Lower leg skin (tissue), 3 donors: ENCODE data around the gene CMTM5.

Source experiments
- CTCF ChIP-seq, 3 donors: fragments of 450-650 bp; IDR thresholded peaks; one replicate each; pipeline ENCODE4 v1.5.1; 2016; ENCODE audit warnings: antibody characterized with exemption in 3 of 3, mild to moderate bottlenecking in 3 of 3, moderate library complexity in 2 of 3
- POLR2A ChIP-seq, 2 donors: fragments of 450-650 bp; IDR thresholded peaks; one replicate each; pipeline ENCODE4 v1.6.1; 2016 to 2017; ENCODE audit warnings: antibody characterized with exemption in 2 of 2, mild to moderate bottlenecking in 1 of 2, moderate library complexity in 1 of 2

DNA sequence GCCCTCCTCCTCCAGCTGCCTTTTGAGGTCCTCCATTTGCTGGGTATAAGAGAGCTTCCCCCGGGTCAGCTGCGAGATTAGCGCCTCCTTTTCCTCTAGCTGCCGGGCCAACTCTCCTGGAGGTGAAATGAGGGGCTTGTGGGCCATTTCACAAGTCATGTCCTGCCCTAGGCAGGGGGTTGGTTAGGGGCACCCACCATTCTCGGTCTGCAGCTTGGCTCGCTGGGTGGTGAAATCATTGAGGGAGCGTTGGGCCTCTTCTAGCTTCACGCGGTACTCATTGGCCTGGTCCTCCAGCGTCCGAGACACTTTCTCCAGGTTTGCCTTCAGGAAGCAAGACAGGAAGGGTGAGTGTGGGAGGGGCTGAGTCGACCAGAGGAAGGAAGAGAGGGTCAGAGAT lies 12.6 kb downstream of the CMTM5 start:
- no peak for TF ChIP-seq CTCF (IDR thresholded peaks at IDR 0.05)
- TF ChIP-seq POLR2A (IDR thresholded peaks at IDR 0.05): no peak
